HG03045 (cell line): ENCODE results near the gene NPB.

Experiments used
- ATAC-seq: cut with Tn5 transposase; IDR thresholded peaks from one replicate; pipeline ENCODE4 v1.9.1; 2021; ENCODE audit warnings: mild to moderate bottlenecking, moderate library complexity; ENCODE audit not compliant: unreplicated experiment

The NPB gene

GRCh38 chr17:81869221-81870130 lies 32.6 kb upstream of the NPB start:
- ATAC-seq: no peak

GRCh38 chr17:81870131-81870980 lies 31.7 kb upstream of the NPB start:
- peak; percentile 18 for ATAC-seq

- peak; percentile 44 for ATAC-seq
Observed at GRCh38 chr17:81870981-81871386, 31.1 kb upstream of the NPB start, which contains the start of gene ARHGDIA. TSS of gene ARHGDIA (minus strand) at chr17:81871337. CDS start at chr17:81869930, 1,407 bp downstream.

GRCh38 chr17:81871387-81872230 lies 30.4 kb upstream of the NPB start:
- peak; percentile 25 for ATAC-seq

GRCh38 chr17:81877569-81877968 lies 24.5 kb upstream of the NPB start:
- ATAC-seq: no peak

GRCh38 chr17:81878294-81878693 lies 23.7 kb upstream of the NPB start:
- no peak for ATAC-seq

GRCh38 chr17:81879121-81879520 lies 22.9 kb upstream of the NPB start:
- no peak for ATAC-seq

- no peak for ATAC-seq
Observed at GRCh38 chr17:81884520-81884919, 17.5 kb upstream of the NPB start.

- no peak for ATAC-seq
Observed at GRCh38 chr17:81884968-81885367, 17.1 kb upstream of the NPB start.

- ATAC-seq: no peak
Observed at GRCh38 chr17:81885454-81885853, 16.6 kb upstream of the NPB start.

- no peak for ATAC-seq
Observed at GRCh38 chr17:81885869-81886548, 16.0 kb upstream of the NPB start.

GRCh38 chr17:81888105-81888987 lies 13.7 kb upstream of the NPB start:
- ATAC-seq: no peak

GRCh38 chr17:81888988-81889595 lies 12.9 kb upstream of the NPB start:
- ATAC-seq: no peak

- no peak for ATAC-seq
Observed at GRCh38 chr17:81889602-81890001, 12.4 kb upstream of the NPB start.

GRCh38 chr17:81890447-81891302 lies 11.4 kb upstream of the NPB start:
- ATAC-seq: no peak

GRCh38 chr17:81891303-81891552 lies 10.8 kb upstream of the NPB start:
- peak; percentile 29 for ATAC-seq

- ATAC-seq: no peak
Observed at GRCh38 chr17:81895400-81895799, 6.6 kb upstream of the NPB start.
